ENCODE results near the gene KLF5.
A peak's percentile ranks its signal among the peaks of the same experiment; 100 is the strongest.

The KLF5 gene

DNA sequence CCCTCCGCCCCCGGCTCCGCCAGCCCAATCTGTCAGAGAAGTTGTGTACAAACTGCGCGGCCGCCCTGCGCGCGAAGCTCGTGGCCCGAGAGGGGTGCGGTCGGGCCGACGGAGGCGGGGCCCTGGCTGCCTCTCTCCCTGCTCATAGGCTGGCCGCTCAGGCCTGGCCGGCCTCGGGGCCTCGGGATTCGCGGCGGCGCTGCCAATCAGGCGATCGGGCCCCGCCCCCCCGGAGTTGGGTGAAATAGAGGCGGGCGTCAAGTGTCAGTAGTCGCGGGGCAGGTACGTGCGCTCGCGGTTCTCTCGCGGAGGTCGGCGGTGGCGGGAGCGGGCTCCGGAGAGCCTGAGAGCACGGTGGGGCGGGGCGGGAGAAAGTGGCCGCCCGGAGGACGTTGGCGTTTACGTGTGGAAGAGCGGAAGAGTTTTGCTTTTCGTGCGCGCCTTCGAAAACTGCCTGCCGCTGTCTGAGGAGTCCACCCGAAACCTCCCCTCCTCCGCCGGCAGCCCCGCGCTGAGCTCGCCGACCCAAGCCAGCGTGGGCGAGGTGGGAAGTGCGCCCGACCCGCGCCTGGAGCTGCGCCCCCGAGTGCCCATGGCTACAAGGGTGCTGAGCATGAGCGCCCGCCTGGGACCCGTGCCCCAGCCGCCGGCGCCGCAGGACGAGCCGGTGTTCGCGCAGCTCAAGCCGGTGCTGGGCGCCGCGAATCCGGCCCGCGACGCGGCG is at the start of gene KLF5:
Gene KLF5, plus strand, starts transcription at position 270 of the 724 bp plus-strand sequence. Its CDS starts 323 bp downstream, at position 593.
- TF ChIP-seq, protein P1, sequence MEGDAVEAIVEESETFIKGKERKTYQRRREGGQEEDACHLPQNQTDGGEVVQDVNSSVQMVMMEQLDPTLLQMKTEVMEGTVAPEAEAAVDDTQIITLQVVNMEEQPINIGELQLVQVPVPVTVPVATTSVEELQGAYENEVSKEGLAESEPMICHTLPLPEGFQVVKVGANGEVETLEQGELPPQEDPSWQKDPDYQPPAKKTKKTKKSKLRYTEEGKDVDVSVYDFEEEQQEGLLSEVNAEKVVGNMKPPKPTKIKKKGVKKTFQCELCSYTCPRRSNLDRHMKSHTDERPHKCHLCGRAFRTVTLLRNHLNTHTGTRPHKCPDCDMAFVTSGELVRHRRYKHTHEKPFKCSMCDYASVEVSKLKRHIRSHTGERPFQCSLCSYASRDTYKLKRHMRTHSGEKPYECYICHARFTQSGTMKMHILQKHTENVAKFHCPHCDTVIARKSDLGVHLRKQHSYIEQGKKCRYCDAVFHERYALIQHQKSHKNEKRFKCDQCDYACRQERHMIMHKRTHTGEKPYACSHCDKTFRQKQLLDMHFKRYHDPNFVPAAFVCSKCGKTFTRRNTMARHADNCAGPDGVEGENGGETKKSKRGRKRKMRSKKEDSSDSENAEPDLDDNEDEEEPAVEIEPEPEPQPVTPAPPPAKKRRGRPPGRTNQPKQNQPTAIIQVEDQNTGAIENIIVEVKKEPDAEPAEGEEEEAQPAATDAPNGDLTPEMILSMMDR (IDR thresholded peaks at IDR 0.05; ENCODE audit: extremely low read depth, insufficient read depth, missing control alignments), result no peak
- DNase-seq (ENCODE audit: low spot score), result peak; percentile 99
- in situ Hi-C loops (cut with MboI; ENCODE audit: low pct_unique_long_range_greater_than_20kb, low sequenced_read_pairs, unreplicated experiment), result loop anchor here (25.0 kb wide), 1 partner anchor 653 kb away; no protein-coding TSS in a partner anchor

DNA sequence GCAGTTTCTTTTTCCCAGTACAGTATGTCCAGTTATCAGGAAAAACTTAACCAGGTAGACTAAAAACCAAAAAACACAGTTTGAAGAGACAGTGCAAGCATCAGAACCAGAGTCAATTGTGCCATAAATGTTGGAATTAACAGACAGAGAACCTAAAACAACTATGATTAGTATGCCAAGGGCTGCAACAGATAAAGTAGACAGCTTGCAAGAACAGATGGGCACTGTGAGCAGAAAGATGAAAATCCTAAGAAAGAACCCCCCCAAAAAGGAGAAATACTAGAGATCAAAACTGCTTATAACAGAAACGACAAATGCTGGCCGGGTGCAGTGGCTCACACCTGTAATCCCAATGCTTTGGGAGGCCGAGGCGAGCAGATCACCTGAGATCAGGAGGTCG is 47.1 kb upstream of the KLF5 start:
- DNase-seq (ENCODE audit: low spot score), result no peak
- in situ Hi-C loops (cut with MboI; ENCODE audit: low pct_unique_long_range_greater_than_20kb, low sequenced_read_pairs, unreplicated experiment), result no loop called here

DNA sequence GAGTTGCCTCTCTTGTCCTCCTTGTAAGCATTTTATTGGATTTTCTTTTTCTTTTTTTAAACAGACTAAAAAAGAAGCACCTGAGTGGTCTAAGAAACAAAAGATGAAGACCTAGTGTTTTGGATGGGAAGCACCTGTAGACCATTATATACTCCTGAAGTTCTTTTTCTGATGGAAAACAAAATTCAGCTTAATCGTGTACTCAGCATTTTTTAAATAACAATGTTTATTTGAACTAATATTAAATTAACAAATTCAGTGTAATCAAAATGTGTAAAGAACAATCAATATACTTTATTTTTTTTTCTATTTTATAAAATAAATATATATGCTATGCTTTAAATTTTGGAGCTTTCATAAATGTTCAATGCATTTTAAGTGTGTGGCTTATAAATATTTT is 43.0 kb upstream of the KLF5 start:
- in situ Hi-C loops (cut with MboI; ENCODE audit: low pct_unique_long_range_greater_than_20kb, low sequenced_read_pairs, unreplicated experiment), result no loop called here

More for the DNA sequence above, 47.1 kb upstream of the KLF5 start:
- TF ChIP-seq, protein P1 (IDR thresholded peaks at IDR 0.05; ENCODE audit: extremely low read depth, insufficient read depth, missing control alignments), result no peak

DNA sequence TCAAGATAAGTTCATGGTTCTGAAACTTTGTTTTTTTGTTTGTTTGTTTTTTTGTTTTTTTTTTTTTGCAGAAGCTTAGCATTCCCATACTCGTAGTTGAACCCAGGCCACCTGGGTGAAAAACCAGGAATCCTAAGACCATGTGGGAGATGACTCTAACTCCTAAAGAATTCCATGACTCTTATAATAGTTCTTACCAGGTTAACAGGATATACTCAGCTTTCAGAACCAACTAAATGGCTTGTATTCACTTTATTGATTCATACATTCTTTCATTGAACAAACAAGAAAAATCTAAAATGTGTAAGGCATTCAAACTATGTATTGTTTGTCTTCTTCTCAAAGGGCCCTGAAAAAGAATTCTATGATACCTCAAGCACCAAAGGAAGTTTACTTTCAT is 40.5 kb upstream of the KLF5 start:
- in situ Hi-C loops (cut with MboI; ENCODE audit: low pct_unique_long_range_greater_than_20kb, low sequenced_read_pairs, unreplicated experiment), result no loop called here
- TF ChIP-seq, protein P1 (IDR thresholded peaks at IDR 0.05; ENCODE audit: extremely low read depth, insufficient read depth, missing control alignments), result no peak
- no peak for DNase-seq (ENCODE audit: low spot score)

More for the DNA sequence above, 43.0 kb upstream of the KLF5 start:
- TF ChIP-seq, protein P1 (IDR thresholded peaks at IDR 0.05; ENCODE audit: extremely low read depth, insufficient read depth, missing control alignments), result no peak
- no peak for DNase-seq (ENCODE audit: low spot score)

DNA sequence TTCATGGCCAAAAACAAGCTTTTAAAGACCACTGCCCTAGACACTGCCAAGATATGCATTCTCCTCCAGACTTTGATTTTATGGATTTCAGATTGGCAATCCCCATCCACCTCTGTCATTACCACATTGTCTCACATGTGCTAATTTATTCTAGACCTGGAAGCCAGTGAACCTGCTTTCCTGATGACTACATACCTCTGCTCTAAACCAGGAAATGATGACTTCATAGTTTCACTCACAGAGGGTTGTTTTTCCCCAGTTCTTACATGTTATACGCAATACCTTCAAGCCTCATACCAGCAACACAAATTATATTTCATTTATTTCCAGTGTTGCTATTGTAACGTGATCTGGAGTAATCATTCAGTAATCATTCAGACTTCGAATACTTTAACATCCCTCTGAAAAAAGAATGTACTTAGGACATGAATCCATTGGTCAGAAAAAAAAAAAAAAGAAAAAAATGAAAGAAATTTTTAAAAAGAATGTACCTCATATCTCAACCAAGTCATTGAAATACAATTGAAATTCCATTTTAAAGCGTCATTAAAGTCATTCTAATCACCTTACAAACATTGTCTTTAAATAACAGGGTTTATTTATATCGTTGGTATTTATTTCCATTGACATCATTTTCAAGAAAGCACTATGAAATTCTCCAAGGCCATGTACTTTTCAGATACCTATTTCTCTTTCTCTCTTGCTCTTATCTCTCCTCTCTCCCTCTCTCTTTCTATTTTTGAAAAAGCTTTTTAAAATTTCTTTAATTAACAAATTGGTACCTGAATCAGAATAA is 33.4 kb upstream of the KLF5 start:
- DNase-seq (ENCODE audit: low spot score), result peak; percentile 15
- TF ChIP-seq, protein P1 (IDR thresholded peaks at IDR 0.05; ENCODE audit: extremely low read depth, insufficient read depth, missing control alignments), result no peak
- in situ Hi-C loops (cut with MboI; ENCODE audit: low pct_unique_long_range_greater_than_20kb, low sequenced_read_pairs, unreplicated experiment), result no loop called here

DNA sequence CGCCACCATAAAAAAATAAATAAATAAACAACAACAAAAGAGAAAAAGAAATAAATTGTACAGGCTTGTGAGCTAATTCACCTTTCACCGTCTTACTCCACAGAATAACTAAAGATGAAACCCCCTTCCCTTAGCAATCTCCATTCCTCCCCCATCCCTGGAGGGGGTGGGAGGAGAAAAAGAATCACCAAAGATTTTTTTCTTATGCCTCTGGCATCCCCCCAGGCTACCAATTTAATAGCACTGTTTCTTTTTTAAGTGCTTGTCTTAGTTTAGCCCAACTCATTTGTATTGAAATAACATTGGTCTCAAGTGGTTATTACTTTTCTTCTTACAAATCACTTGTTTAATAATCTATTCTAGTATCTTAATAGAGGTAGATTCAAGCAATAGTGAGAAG is 23.9 kb upstream of the KLF5 start:
- in situ Hi-C loops (cut with MboI; ENCODE audit: low pct_unique_long_range_greater_than_20kb, low sequenced_read_pairs, unreplicated experiment), result no loop called here
- DNase-seq (ENCODE audit: low spot score), result no peak
- TF ChIP-seq, protein P1 (IDR thresholded peaks at IDR 0.05; ENCODE audit: extremely low read depth, insufficient read depth, missing control alignments), result no peak
